Prostate gland (tissue), 2 donors: ENCODE results near the gene ACTG2.

Source experiments
- CTCF ChIP-seq, 4 experiments: fragments of 200-600 bp in 2 of 4; fragments of 450-650 bp in 2 of 4; sonication (generic) in 2 of 4; IDR thresholded peaks; 1 replicate in 3 of 4; 2 replicates in 1 of 4; pipeline ENCODE4 v1.5.1; 2016 to 2019; ENCODE audit warnings: antibody characterized with exemption in 4 of 4, mild to moderate bottlenecking in 2 of 4, moderate library complexity in 2 of 4
- POLR2A ChIP-seq: fragments of 450-650 bp; IDR thresholded peaks from one replicate; pipeline ENCODE4 v1.6.1; 2016; ENCODE audit warnings: antibody characterized with exemption, mild to moderate bottlenecking
- POLR2AphosphoS5 ChIP-seq: sonication (generic); formaldehyde crosslinking; IDR thresholded peaks from one replicate; pipeline ENCODE4 v1.6.1; 2017; ENCODE audit warnings: antibody characterized with exemption

DNA sequence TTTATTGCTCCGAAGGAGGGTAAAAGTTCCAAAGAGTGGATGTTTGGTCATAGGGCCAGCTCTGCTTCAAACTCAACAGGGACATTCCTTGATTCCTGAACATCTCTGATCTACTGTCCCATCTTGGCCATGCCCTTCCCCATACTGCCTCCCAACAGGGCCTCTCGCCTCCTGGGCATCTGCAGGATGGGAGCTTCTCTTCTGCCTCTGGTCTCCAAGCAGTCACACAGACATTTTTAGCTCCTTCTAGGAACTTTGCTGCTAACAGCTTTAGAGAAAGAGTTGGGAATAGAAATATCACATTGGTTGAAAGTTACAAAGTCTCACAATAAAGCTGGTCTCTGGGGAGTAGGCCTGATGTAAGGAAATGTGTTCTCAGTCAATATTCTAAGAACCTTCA is 24.5 kb downstream of the ACTG2 start:
- TF ChIP-seq POLR2A (no peak), CTCF (IDR thresholded peaks at IDR 0.05) (no peak), POLR2AphosphoS5 (no peak)
